Left ventricle myocardium inferior (tissue), 1 donor: ENCODE measurements around the gene EEF1AKMT3. TPM values are rescaled to one million over a fixed set of nuclear protein-coding genes. Genes with fewer than 3 reads are reported as not detected.

Experiments
- DNase-seq: peaks from one replicate; pipeline ENCODE4 v3.0.0-alpha.2; 2020
- H3K27ac ChIP-seq: fragments of 200-600 bp; replicated peaks from 2 replicates; pipeline ENCODE4 v1.8.0; 2021
- H3K27me3 ChIP-seq: fragments of 200-600 bp; 2 replicates; pipeline ENCODE4 v1.8.0; 2021; ENCODE audit warnings: low read depth
- H3K36me3 ChIP-seq: fragments of 200-600 bp; 2 replicates; pipeline ENCODE4 v1.8.0; 2021
- H3K4me1 ChIP-seq: fragments of 200-600 bp; 2 replicates; pipeline ENCODE4 v1.8.0; 2021
- H3K4me3 ChIP-seq: fragments of 200-600 bp; 2 replicates; pipeline ENCODE4 v1.8.0; 2021; ENCODE audit warnings: mild to moderate bottlenecking, moderate library complexity
- H3K9me3 ChIP-seq: fragments of 200-600 bp; replicated peaks from 2 replicates; pipeline ENCODE4 v1.8.0; 2021
- intact Hi-C: fragments of 100-400 bp; cut with micrococcal nuclease; formaldehyde crosslinking; loops from one replicate; pipeline ENCODE4 v1.11.0; 2022
- total RNA-seq: library from RNA; stranded (reverse); fragmentation: NEBNext Ultra II Directional; extraction: Animal tissue kit (Norgen Biotek cat#: 25700); gene quantifications from one replicate; pipeline ENCODE4 v1.2.1, GENCODE V29; 2021
- TF ChIP-seq, protein P1 (sequence below): fragments of 200-600 bp; IDR thresholded peaks from 2 replicates; pipeline ENCODE4 v1.8.0; 2021; ENCODE audit warnings: antibody characterized with exemption, mild to moderate bottlenecking, borderline replicate concordance
- donor health status: DM: no; HTN: yes; CAD: no; lungs with severe emphysema.

The EEF1AKMT3 gene
- total RNA-seq, 1 donor from 2014 or later = 0.99 TPM

DNA sequence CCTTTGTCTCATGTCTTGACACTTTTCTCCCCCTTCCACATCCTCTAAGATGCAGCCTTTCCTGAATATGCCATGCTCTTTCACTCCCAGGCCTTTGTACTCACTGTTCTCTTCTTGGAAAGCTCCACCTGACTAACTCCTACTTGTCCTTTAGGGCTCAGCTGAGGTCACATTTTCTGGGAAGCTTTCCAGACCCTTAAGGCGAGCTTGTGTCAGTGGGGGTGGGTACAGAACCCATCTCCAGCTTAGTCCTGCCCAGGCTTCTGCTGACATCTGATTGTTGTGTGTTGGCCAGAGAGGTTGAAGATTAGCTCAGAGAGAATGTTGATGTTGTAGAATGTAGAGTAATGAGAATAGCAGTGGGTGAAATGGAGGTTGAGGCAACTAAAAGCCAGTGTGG is 7.3 kb downstream of the EEF1AKMT3 start:
- TF ChIP-seq, protein P1, sequence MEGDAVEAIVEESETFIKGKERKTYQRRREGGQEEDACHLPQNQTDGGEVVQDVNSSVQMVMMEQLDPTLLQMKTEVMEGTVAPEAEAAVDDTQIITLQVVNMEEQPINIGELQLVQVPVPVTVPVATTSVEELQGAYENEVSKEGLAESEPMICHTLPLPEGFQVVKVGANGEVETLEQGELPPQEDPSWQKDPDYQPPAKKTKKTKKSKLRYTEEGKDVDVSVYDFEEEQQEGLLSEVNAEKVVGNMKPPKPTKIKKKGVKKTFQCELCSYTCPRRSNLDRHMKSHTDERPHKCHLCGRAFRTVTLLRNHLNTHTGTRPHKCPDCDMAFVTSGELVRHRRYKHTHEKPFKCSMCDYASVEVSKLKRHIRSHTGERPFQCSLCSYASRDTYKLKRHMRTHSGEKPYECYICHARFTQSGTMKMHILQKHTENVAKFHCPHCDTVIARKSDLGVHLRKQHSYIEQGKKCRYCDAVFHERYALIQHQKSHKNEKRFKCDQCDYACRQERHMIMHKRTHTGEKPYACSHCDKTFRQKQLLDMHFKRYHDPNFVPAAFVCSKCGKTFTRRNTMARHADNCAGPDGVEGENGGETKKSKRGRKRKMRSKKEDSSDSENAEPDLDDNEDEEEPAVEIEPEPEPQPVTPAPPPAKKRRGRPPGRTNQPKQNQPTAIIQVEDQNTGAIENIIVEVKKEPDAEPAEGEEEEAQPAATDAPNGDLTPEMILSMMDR = no peak
- intact Hi-C loops = no loop called here

DNA sequence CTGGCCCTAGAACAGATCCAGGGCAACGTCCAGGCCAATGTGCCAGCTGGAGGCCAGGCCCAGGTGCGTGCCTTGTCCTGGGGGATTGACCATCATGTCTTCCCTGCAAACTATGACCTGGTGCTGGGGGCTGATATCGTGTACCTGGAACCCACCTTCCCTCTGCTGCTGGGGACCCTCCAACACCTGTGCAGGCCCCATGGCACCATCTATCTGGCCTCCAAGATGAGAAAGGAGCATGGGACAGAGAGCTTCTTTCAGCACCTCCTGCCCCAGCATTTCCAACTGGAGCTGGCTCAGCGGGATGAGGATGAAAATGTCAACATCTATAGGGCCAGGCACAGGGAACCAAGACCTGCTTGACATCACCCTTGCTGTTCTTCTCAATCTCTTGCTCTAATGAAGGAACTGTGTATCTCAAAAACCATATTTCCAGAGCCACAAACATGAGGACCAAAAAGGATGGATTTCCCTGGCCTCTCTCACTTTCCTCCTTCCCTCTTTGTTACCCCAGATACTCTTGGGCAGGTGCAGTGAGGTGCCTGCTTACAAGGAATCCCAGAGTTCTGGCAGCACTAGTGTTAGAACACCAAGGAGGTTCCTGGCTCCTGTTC is 8.0 kb downstream of the EEF1AKMT3 start:
- H3K9me3 ChIP-seq = no peaks in the 10 kb centered on the region
- DNase-seq = no peak
- intact Hi-C loops = no loop called here
- TF ChIP-seq, protein P1 = no peak
- H3K4me1 ChIP-seq = peaks cover 21% of the 10 kb centered on the region
- H3K27ac ChIP-seq = no peak overlapping the region
- H3K27me3 ChIP-seq = no peaks in the 10 kb centered on the region
- peaks cover 10% of the 10 kb centered on the region for H3K36me3 ChIP-seq
- H3K4me3 ChIP-seq = no peak overlapping the region

More for the DNA sequence above, 7.3 kb downstream of the EEF1AKMT3 start:
- Histone ChIP-seq H3K36me3 (peaks cover 6% of the 10 kb centered on the region), H3K27me3 (no peaks in the 10 kb centered on the region), H3K4me1 (peaks cover 21% of the 10 kb centered on the region), H3K27ac (no peak overlapping the region), H3K4me3 (no peak overlapping the region), H3K9me3 (no peaks in the 10 kb centered on the region)
- DNase-seq = no peak

DNA sequence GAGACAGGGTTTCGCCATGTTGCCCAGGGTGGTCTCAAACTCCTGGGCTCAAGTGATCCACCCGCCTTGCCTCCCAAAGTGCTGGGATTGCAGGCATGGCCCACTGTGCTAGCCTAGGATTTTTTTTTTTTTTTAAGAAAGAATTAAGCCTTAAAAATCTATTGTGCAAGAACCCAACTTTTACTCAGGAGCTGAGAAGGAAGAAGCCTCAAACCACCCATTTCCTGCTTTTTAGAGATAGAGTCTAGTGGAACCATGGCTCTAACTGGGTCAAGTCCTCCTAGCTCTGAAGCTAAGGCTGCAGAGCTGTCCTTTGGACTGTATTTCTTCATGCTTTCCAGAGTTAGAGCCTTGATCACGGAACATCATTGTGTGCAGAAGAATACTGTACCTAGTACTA is 8.8 kb downstream of the EEF1AKMT3 start:
- no peak overlapping the region for H3K27ac ChIP-seq
- TF ChIP-seq, protein P1 = no peak
- peaks cover 21% of the 10 kb centered on the region for H3K4me1 ChIP-seq
- intact Hi-C loops = no loop called here
- no peaks in the 10 kb centered on the region for H3K27me3 ChIP-seq
- no peaks in the 10 kb centered on the region for H3K9me3 ChIP-seq
- H3K4me3 ChIP-seq = no peak overlapping the region
- H3K36me3 ChIP-seq = peaks cover 19% of the 10 kb centered on the region
- no peak for DNase-seq

DNA sequence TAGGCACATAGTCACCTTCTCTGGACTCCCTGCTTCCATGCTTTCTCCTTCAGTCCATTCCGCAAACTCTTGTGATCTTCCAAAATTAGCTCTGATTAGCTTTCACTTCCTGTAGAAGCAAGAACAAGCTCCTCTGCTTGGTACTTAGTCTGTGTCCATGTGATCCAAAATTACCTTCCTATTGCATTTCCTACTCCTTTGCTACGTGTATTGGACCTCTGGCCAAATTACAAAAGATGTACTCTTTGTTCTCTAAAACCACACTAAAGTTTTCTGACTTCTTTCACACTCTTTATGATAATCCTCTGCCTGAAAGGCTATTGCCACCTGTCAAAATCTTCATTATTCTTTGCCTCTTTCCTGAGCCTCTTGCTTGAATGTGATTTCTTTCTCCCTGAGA is 9.4 kb downstream of the EEF1AKMT3 start:
- Histone ChIP-seq H3K27ac (no peak overlapping the region), H3K36me3 (peaks cover 24% of the 10 kb centered on the region), H3K4me3 (no peak overlapping the region), H3K27me3 (no peaks in the 10 kb centered on the region), H3K9me3 (no peaks in the 10 kb centered on the region), H3K4me1 (peaks cover 21% of the 10 kb centered on the region)
- intact Hi-C loops = no loop called here
- TF ChIP-seq, protein P1 = no peak
- DNase-seq = no peak

DNA sequence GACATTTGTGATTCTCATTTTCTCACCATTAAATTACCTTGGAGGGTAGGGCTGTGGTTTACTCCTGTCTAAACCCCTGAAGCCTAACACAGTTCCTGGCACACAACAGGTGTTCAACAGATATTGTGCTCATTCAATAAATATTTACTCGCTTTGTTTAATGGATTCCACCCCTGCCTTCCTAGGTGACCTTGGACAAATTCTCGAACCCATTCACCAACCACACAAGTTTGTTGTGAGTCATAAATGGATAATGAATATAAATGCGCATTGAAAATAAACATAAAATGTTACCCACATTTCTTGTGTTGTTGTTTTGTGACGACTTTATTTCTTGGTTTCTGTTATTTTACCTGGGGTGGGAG is 9.8 kb downstream of the EEF1AKMT3 start:
- H3K36me3 ChIP-seq = peaks cover 28% of the 10 kb centered on the region
- H3K27me3 ChIP-seq = no peaks in the 10 kb centered on the region
- peak overlapping the region; percentile 96 for H3K4me3 ChIP-seq
- TF ChIP-seq, protein P1 = no peak
- peaks cover 21% of the 10 kb centered on the region for H3K4me1 ChIP-seq
- no peaks in the 10 kb centered on the region for H3K9me3 ChIP-seq
- intact Hi-C loops = no loop called here
- no peak for DNase-seq
- peak overlapping the region; percentile 81 for H3K27ac ChIP-seq
